T-helper 2 cell treated with Interferon-gamma antibody and Interleukin-4, amounts not matched to agents 5 μg/mL and 100 μg/mL, for 36 hours (primary cell): Measurements from ENCODE around the gene PLEKHM3.
"Not testable (repeated sequence)": the region's sequence is repeated elsewhere in the genome, so short reads cannot be mapped to it uniquely, and the experiment has no call there.

Experiments used
- DNase-seq: peaks from one replicate; pipeline ENCODE4 v3.0.0; 2021; ENCODE audit warnings: low spot score
- H3K27ac Mint-ChIP-seq: one replicate; pipeline ENCODE4 v1.8.0; 2021; ENCODE audit warnings: mild to moderate bottlenecking, mixed read lengths
- H3K27me3 Mint-ChIP-seq: one replicate; pipeline ENCODE4 v1.8.0; 2021; ENCODE audit warnings: low read depth, mixed read lengths
- H3K36me3 Mint-ChIP-seq: one replicate; pipeline ENCODE4 v1.8.0; 2021; ENCODE audit warnings: low read depth, mixed read lengths
- H3K4me1 Mint-ChIP-seq: one replicate; pipeline ENCODE4 v1.8.0; 2021; ENCODE audit warnings: low read depth, mixed read lengths
- H3K4me3 Mint-ChIP-seq: one replicate; pipeline ENCODE4 v1.8.0; 2022; ENCODE audit warnings: mild to moderate bottlenecking, moderate library complexity, mixed read lengths
- H3K9me3 Mint-ChIP-seq: one replicate; pipeline ENCODE4 v1.8.0; 2021; ENCODE audit warnings: mixed read lengths

PLEKHM3 gene

DNA sequence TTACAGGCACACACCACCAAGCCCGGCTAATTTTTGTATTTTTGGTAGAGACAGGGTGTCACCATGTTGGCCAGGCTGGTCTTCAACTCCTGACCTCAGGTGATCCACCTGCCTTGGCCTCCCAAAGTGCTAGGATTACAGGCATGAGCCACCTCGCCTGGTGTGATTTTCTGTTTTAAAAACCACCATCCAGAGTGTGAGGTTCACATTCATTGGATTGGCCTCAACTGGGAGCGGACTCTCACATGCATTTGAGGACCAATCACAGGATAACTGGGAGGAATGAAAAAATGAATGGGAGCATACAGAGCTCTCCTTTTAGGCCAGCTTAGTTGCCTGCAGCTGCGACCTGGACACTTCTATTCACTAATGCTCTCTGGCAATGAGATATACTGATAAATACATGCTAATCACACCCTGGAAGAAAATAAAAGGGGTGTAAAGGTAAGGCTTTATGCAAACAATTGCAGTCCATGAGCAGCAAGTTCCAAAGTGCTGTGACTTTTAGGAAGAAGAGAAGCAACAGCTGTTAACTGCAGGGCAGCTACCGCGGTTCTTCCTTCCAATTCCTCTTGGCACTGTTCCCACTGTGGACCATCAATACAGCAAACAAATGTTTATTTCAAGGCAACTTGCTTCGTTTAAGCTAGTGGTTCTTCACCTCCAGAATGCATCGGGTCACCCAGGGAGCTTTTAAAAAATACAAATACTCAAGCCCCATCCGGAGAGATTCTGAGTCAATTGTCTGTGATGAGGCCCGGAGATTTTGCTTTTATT lies 206.1 kb downstream of the PLEKHM3 start:
- H3K27me3 Mint-ChIP-seq, result no peaks in the 10 kb centered on the region
- H3K9me3 Mint-ChIP-seq, result no peaks in the 10 kb centered on the region
- no peak overlapping the region for H3K4me3 Mint-ChIP-seq
- no peaks in the 10 kb centered on the region for H3K4me1 Mint-ChIP-seq
- no peaks in the 10 kb centered on the region for H3K36me3 Mint-ChIP-seq
- DNase-seq, result no peak
- no peak overlapping the region for H3K27ac Mint-ChIP-seq

DNA sequence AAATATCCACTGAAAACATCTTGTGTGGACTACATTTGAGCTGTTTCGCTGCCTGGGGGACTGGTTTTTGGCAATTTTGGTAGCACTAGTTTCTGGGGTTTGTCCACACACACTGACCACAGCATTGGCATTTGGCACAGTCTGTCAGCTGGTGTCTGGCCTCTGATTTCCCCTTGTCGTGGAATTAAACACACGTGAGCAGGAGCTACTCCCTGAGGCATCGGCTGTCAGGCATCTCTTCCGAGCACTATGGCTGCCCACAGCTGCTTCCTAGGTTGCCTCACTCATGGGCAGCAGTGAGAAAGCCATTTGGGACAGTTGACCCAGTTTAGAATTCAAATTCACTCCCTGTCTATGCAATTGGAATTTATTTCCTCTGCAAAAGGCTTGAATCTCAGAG lies 208.8 kb downstream of the PLEKHM3 start:
- no peak overlapping the region for H3K27ac Mint-ChIP-seq

DNA sequence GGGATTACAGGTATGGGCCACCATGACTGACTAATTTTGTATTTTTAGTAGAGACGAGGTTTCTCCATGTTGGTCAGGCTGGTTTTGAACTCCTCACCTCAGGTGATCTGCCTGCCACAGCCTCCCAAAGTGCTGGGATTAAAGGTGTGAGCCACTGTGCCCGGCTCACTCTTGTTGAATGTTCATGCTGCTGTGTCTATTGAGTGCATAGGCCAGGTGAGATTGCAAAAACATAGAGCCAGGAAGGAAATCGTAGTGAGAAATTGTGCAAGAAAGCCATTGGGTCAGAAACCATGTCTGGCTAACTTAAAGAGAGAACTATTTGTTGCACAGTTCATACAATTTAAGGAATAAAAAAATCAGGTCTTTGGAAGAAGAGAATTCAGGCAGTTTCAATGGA lies 210.1 kb downstream of the PLEKHM3 start:
- no peak for DNase-seq
- H3K36me3 Mint-ChIP-seq, result no peaks in the 10 kb centered on the region
- no peak overlapping the region for H3K4me3 Mint-ChIP-seq
- peaks cover under 1% of the 10 kb centered on the region for H3K27me3 Mint-ChIP-seq
- H3K27ac Mint-ChIP-seq, result no peak overlapping the region
- no peaks in the 10 kb centered on the region for H3K4me1 Mint-ChIP-seq
- H3K9me3 Mint-ChIP-seq, result no peaks in the 10 kb centered on the region

More for the DNA sequence above, 208.8 kb downstream of the PLEKHM3 start:
- Mint-ChIP-seq H3K36me3 (no peaks in the 10 kb centered on the region), H3K9me3 (no peaks in the 10 kb centered on the region), H3K4me1 (no peaks in the 10 kb centered on the region), H3K4me3 (no peak overlapping the region), H3K27me3 (no peaks in the 10 kb centered on the region)
- no peak for DNase-seq

DNA sequence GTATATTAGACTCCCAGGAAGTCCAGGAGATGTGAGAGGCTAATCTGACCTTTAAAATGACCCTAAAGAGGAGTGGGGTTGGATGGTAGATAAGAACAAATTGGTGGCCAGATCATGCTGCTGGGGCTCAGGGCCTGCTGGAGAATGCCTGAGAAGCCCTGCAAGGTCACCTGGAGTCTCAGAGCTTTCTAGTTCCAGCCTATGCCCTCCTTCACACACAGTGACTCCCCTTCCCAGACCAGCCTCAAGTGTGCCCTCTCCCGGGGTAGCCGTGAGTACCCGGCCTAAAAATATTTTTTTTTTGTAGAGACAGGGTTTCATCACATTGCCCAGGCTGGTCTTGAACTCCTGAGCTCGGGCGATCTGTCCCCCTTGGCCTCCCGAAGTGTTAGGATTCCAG lies 211.4 kb downstream of the PLEKHM3 start:
- Mint-ChIP-seq H3K27me3 (peaks cover 2% of the 10 kb centered on the region), H3K4me1 (no peaks in the 10 kb centered on the region), H3K4me3 (no peak overlapping the region), H3K9me3 (no peaks in the 10 kb centered on the region), H3K36me3 (no peaks in the 10 kb centered on the region), H3K27ac (no peak overlapping the region)
- no peak for DNase-seq

DNA sequence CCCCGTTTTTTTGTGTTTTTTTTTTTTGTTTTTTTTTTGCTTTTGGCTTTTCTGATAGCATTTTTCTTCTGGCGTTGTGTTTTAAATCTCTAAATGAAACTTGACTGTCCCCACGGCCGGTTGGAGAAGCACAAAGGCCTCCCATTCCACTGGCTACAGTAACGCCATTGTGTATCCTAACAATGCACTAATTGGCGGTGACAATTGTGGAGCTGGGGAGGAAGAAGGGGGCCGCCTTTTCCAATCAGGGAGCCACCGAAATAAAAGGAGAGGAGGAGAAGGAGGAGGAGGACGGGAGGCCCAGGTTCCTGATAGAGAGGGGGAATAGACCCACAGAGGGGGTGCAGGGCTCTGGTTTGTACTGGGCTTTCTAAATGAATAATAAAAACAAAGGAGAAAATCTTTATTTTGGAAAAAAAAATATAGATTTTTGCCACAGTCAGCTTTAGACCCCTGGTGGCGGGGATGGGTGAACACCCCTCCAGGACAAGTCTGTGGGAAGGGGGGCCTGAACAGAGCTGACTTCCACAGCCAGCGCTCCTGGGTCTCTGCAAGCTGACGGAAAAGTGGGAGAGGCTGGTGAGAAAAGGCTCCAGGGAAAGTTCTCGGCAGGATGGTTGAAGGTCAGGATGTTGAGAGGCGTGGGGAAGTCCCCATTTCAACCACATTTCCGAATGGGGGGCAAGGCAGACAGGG lies 212.0 kb downstream of the PLEKHM3 start:
- Mint-ChIP-seq H3K36me3 (no peaks in the 10 kb centered on the region), H3K4me3 (no peak overlapping the region), H3K4me1 (no peaks in the 10 kb centered on the region), H3K27ac (no peak overlapping the region), H3K9me3 (no peaks in the 10 kb centered on the region), H3K27me3 (peaks cover 2% of the 10 kb centered on the region)
- no peak for DNase-seq

DNA sequence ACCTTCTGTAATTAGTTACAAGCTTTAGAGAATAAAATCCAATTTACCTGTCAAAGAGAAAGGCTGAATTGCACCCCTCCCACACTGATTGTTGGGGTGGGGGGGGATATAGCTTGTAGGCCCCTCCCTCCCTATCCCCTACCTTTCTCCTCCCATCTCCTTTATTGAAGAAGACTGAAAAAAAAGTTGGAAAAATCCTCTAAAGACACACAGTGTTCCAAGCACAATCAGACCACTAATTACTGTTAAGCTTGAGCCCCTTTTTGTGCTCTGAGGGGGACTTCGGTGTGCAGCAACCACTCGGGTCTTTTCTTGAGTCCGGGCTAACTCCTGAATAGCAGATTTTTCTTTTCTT lies 212.6 kb downstream of the PLEKHM3 start:
- Mint-ChIP-seq H3K4me3 (no peak overlapping the region), H3K9me3 (no peaks in the 10 kb centered on the region), H3K4me1 (no peaks in the 10 kb centered on the region), H3K27ac (no peak overlapping the region), H3K36me3 (no peaks in the 10 kb centered on the region), H3K27me3 (peaks cover 2% of the 10 kb centered on the region)
- DNase-seq, result no peak

DNA sequence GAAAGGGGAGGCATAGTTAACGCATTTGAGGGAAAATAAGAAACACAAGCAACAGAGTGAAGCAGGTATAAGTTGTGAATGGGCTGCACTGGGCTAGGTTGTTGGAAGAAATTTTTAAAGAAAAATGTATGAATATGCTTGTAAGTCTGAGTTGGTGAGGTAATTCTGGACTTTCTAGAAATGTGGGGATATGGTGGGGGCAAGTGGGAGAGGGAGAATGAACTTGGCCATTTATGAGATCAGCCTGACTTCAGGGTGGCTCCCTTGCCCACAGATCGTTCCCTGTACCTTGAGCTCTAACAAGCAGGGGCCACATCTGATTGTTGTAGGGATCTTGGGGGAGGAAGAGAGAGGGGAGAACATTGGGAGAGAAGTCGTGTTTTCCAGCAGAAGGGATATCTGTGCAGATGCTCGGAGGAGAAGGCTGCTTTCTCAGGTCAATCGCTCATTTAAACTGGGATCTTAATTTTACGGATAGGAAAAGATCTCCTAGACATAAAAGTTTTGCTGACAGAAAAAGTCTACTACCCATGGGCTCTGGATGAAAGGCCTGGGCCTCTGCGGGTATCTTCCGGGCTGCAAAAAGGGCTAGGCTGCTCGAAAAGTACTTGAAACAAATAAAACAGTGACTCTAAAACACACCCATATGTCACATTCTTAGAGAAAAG lies 213.1 kb downstream of the PLEKHM3 start:
- Mint-ChIP-seq H3K36me3 (no peaks in the 10 kb centered on the region), H3K9me3 (no peaks in the 10 kb centered on the region), H3K4me3 (no peak overlapping the region), H3K27me3 (peaks cover 2% of the 10 kb centered on the region), H3K4me1 (peaks cover 3% of the 10 kb centered on the region), H3K27ac (no peak overlapping the region)
- DNase-seq, result no peak

DNA sequence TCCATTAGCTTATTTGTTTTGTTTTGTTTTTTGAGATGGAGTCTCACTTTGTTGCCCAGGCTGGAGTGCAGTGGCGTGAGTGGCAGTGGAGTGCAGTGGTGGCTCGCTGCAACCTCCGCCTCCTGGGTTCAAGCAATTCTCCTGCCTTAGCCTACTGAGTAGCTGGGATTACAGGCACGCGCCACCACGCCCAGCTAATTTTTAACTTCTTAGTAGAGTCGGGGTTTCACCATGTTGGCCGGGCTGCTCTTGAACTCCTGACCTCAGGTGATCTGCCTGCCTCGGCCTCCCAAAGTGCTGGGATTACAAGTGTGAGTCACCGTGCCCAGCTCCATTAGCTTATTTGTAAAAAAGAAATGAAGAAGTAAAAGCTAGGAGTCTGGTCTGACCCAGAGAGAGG lies 213.7 kb downstream of the PLEKHM3 start:
- H3K9me3 Mint-ChIP-seq, H3K4me3 Mint-ChIP-seq, H3K27ac Mint-ChIP-seq, H3K36me3 Mint-ChIP-seq, DNase-seq, H3K4me1 Mint-ChIP-seq, H3K27me3 Mint-ChIP-seq: not testable (repeated sequence)

DNA sequence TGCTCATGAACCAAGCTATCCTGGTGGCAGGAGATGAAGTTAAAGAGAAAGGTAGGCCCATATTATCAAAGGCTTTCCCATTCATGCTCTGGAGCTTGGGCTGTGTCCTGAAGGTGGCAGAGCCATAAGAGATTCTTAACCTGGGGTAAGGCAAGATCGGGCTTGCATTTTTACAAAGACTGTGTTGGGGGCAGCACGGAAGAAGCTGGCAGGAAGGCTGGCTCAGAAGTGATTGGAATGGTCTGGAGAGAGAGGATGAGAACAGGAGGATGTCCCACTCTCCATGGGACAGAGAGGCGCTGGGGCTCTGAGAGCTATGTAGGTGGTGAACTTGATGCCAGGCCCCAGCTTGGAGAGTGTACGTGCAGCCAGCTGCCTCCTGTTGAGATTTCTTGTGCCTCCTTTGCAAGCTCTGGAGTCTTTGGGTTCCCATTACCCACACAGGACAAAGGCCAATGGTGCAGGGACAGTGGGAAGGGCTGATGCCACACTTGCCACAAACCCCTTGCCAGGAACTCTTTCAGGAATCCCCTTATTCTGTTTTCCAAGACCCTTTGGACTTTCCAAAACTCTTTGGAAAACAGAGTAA lies 215.0 kb downstream of the PLEKHM3 start:
- Mint-ChIP-seq H3K27ac (no peak overlapping the region), H3K4me1 (peaks cover 3% of the 10 kb centered on the region), H3K4me3 (no peak overlapping the region), H3K36me3 (no peaks in the 10 kb centered on the region), H3K9me3 (no peaks in the 10 kb centered on the region), H3K27me3 (peaks cover 2% of the 10 kb centered on the region)
- DNase-seq, result no peak

DNA sequence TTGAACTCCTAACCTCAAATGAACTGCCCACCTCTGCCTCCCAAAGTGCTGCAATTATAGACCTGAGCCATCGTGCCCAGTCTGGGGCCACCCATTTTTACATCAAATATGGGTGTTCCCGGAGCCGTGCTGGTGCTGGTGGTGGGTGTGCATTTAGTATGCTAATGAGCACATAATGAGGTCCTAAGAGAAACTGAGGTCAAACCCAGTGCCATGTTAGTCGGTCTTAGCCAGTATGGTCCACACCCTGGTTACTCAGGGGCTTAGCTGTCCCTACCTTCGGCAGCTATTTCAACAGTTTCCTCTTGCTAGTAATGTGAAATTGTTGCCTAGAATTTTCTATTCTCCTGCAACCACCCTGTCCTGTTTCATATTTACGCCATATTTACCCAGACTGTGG lies 217.2 kb downstream of the PLEKHM3 start:
- Mint-ChIP-seq H3K4me3 (no peak overlapping the region), H3K27ac (no peak overlapping the region), H3K27me3 (peaks cover 2% of the 10 kb centered on the region), H3K4me1 (peaks cover 5% of the 10 kb centered on the region), H3K36me3 (no peaks in the 10 kb centered on the region), H3K9me3 (no peaks in the 10 kb centered on the region)
- no peak for DNase-seq

DNA sequence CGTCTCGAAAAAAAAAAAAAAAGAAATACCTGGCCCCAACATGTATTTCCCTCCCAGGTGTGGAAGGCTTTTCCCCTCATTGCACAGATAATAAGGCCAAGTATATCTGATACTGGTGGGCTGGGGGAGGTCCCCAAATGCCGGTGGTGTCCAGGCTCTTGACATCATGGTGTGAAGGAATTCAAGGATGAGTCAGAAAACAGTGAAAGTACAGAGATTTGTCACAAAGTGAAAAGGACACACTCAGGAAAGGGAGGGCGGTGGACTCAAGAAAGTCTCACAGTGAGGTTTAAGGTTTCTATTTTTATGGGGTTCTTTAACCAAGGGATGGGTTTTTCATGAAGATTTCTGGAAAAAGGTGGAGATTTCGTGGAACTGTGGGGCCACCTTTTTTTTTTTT lies 217.8 kb downstream of the PLEKHM3 start:
- Mint-ChIP-seq H3K36me3 (no peaks in the 10 kb centered on the region), H3K27me3 (peaks cover 2% of the 10 kb centered on the region), H3K9me3 (no peaks in the 10 kb centered on the region), H3K4me3 (no peak overlapping the region), H3K4me1 (peaks cover 5% of the 10 kb centered on the region), H3K27ac (no peak overlapping the region)
- peak; percentile 11 for DNase-seq

DNA sequence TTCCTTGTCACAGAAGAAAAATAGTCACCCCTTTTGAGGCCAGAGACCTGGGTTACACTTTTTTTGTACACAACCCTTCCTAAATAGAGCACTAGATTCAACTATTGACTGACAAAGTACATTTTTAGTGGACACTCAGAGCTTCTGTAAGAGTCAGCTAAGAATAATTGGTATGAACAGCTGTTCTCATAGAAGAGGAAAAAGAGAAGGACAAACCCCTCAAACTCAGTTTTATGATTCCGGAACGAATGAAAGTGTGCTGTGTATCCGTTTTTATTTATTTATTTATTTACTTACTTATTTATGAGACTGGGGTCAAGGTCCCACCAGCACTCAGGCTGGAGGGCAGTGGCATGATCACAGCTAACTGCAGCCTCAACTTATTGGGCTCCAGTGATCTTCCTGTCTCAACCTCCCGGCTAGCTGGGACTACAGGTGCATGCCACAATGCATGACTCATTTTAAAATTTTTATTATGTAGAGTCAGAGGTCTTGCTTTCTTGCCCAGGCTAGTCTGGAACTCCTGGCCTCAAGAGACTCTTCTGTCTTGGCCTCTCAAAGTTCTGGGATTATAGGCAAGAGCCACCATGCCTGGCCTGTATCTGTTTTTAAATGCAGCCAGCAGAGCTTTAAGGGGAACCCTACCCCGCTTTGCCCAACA lies 219.6 kb downstream of the PLEKHM3 start:
- Mint-ChIP-seq H3K4me1 (peaks cover 5% of the 10 kb centered on the region), H3K4me3 (no peak overlapping the region), H3K27me3 (peaks cover 2% of the 10 kb centered on the region), H3K36me3 (no peaks in the 10 kb centered on the region), H3K9me3 (no peaks in the 10 kb centered on the region), H3K27ac (no peak overlapping the region)
- DNase-seq, result no peak

DNA sequence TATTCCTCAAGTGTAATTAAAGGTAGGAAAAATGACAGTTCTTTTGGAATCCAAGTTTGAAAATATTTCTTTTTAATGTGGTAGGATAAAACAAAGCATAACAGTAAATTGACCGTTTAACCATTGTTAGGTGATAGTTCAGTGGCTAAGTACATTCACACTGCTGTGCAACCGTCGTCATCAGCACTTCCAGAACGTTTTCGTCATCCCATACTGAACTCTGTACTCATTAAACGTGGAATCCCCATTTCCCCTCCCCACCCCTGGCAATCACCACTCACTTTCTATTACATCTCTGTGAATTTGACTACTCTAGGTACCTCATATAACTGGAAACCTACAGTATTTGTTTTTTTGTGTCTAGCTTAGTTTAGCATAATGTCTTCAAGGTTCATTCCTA lies 222.7 kb downstream of the PLEKHM3 start:
- H3K4me1 Mint-ChIP-seq, result peaks cover 5% of the 10 kb centered on the region
- no peaks in the 10 kb centered on the region for H3K9me3 Mint-ChIP-seq
- no peaks in the 10 kb centered on the region for H3K36me3 Mint-ChIP-seq
- H3K27me3 Mint-ChIP-seq, result no peaks in the 10 kb centered on the region
- H3K4me3 Mint-ChIP-seq, result no peak overlapping the region
- DNase-seq, result no peak
- no peak overlapping the region for H3K27ac Mint-ChIP-seq

DNA sequence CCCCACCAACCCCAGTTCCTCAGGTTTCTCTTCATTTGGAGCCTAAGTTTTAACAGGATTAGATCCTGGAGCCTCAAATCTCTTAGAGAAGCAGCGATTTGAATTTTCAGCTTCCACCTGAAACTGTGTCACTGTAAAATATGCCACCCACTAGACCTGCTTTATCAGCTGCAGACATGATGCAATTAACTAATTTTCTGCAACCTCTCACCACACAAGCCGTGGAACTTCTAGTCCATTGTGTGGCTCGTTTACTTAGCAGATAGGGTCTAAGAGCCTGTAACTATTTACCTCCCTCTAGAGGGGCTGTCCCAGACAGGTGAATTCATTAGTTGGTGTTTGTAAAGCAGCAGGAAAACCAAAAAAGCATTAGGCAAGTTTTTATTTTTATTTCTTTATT lies 224.1 kb downstream of the PLEKHM3 start:
- H3K36me3 Mint-ChIP-seq, result no peaks in the 10 kb centered on the region
- peaks cover 2% of the 10 kb centered on the region for H3K4me1 Mint-ChIP-seq
- H3K9me3 Mint-ChIP-seq, result no peaks in the 10 kb centered on the region
- H3K27ac Mint-ChIP-seq, result no peak overlapping the region
- no peak for DNase-seq
- H3K4me3 Mint-ChIP-seq, result no peak overlapping the region
- no peaks in the 10 kb centered on the region for H3K27me3 Mint-ChIP-seq
